Skin of body (tissue), 2 donors: ENCODE measurements around the gene ZNF428. TPM values are rescaled to one million over a fixed set of nuclear protein-coding genes. Genes with fewer than 3 reads are reported as not detected.
A peak's percentile ranks its signal among the peaks of the same experiment; 100 is the strongest.
"Not testable (repeated sequence)": the region's sequence is repeated elsewhere in the genome, so short reads cannot be mapped to it uniquely, and the experiment has no call there.

Experiments
- DNase-seq: peaks from one replicate; lab custom pipeline; 2025; lab: John Stamatoyannopoulos, UW
- total RNA-seq: library from RNA; depleted of rRNA; stranded (reverse); fragments of >200 nt; gene quantifications from one replicate; pipeline ENCODE4 v1.2.3, GENCODE V29; 2014

The ZNF428 gene
- total RNA-seq, 1 donor from 2014 or later, result 28.4 TPM

GRCh38 chr19:43639519-43640423, 20.3 kb upstream of the ZNF428 start, which contains the start of gene CADM4:
TSS of gene CADM4 (minus strand) at chr19:43639850. CDS start at chr19:43639790, 60 bp downstream.
- DNase-seq, result no peak

DNA sequence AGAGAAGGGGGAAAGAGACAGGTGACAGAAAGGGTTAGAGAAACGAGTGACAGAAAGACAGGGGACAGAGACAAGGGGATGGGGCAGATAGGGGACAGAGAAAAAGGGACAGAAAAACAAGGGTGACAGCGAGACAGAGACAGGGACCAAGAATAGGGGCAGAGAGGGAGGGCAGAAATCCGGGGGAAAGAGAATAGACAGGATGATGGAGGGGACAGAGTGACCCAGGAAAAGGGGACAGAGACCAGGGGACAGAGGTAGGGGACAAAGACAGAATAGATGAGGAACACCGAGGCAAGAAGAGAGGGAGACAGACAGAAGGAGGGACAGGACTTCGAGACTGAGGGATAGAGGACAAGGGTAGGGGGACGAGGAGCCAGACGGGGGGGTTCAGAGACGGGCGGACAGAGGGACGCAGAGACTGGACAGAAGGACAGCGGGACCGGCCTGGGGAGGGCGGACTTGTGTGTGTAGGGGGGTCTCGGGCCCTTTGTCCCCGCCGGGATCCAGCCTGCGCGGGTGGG, 19.6 kb upstream of the ZNF428 start:
- no peak for DNase-seq

DNA sequence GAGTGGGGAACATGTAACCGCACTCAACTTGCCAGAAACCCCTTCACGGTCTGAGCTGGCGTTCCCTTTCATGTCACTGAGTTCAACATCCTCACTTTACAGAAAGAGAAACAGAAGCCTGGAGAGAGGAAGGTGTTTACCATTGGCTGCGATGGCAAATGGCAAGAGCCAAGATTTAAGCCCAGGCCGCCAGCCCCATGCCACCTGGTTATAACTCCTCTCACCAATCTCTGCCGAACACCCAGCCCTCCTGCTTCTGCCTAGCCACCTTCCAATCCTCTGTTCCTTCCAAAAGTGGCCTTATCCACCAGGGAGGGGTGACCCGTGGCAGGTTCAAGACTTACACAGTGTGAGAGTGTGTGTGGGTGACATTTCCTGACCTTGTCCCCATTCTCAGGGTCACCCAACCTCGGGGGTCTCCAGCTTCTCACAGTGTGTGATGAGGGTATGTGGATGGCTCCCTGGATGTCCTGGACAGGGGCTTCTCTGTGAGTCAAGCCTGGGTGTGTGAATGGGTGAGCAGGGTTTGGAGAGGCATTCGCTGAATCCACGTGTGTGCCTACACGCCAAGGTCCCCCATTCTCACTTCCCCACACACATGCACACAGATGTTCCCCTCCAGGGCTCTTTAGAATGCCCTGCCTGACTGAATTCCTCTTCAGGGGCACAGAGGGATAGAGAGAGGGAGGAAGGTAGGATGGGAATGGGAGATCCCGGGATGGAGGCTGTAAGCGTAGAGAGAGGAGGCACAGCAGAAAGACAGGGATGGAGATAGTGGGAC, 19.0 kb upstream of the ZNF428 start:
- no peak for DNase-seq

DNA sequence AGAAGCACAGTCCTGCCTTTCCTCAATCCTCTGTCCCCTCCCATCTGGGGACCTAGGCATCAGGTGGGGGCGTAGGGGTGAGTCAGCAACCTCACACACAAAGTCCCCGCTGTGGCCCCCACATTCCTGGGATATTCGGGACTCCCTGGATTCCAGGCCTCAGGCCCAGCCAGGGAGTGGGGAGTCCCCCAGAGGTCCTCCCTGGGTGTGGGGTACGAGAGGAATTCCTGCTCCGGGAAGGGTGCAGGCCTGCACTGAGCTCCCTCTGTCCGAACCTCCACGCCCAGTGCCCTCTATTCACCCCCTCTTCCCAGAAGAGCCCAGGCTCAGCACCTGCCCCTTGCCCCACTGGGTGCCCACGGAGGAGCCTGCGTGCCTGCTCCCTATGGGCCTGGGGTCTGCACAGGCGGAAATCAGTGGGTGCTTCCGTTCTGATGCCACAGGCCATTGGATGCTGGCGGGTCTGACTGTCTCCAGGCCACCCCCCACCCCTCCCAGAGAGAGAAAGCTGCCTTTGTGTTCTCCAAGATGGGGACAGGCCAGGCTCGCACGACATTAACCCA, 16.8 kb upstream of the ZNF428 start:
- no peak for DNase-seq

DNA sequence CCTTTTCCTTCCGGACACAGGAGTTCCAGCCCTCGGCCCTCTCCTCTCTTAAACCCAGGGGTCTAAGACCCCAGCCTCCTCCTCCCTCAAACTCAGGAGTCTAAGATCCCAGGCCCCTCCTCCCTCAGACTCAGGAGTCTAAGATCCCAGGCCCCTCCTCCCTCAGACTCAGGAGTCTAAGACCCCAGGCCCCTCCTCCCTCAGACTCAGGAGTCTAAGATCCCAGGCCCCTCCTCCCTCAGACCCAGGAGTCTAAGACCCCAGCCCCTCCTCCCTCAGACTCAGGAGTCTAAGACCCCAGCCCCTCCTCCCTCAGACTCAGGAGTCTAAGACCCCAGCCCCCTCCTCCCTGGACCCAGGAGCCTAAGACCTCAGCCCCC, 16.1 kb upstream of the ZNF428 start:
- DNase-seq, result not testable (repeated sequence)

DNA sequence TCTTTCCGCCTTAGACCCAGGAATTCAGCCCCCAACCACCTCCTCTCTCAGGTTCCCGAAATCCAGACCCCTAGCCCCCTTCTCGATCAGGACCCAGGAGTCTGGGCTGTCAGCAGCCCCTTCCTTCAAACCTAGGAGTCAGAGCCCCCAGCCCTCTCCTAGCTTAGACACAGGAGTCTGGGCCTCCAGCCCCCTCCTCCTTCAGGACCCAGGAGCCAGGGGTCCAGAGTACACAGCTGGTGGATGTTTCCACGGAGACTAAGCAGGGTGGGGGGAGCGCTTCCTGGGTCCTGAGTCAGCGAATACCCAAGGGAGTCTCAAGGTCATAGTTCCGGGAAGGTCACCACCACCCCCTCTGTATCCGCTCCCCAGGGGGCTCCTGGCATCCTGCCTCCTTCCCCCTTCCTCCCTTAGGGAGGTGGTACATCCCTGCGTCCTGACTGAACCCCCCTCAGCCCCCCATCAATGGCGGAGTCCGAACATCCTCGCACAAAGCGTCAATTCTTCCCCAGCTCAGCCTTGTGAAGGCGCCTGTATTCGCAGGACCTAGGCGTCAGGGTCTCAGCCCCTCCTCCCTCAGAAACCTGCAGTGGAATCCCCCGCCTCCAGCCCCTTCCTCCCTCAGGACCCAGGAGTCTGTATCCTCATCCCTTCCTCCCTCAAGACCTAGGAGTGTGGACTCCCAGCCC, 15.6 kb upstream of the ZNF428 start:
- DNase-seq, result no peak

DNA sequence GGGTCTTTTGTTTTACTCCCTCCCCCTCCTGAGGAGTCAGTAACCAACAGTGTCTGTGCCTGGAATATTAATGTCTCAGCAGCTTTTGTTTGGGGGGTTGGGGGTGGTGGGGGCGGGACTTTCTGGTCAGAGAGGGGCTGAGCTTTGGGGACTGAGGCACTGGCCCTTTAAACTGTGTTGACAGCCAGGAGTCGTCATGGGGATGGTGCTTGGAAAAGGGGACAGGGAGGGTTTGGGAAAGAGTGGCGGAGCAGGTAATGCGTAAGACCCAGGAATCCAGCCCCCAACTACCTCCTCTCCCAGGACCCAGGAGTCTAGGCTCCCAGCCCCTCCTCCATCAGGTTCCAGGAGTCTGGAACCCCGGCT, 15.1 kb upstream of the ZNF428 start:
- DNase-seq, result no peak

DNA sequence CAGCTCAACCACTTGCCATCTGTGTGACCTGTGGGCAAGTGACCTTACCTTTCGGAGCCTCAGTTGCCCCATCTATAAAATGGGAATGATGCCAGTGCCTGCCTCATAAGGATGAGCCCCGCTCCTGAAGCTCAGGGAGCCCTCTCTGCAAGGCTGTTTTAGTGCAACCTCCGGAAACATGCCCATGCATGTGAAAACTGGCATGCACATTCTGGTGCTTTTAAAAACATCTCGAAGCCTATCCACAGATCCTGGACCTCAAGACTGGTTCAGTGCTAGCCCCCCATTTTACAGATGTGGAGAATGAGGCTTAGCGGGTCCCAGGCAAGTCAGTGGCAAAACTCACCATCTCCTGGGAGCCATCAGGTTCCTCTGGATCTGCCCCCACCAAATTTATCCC, 14.6 kb upstream of the ZNF428 start:
- no peak for DNase-seq

GRCh38 chr19:43633520-43633919, 14.1 kb upstream of the ZNF428 start:
- DNase-seq, result no peak

- DNase-seq, result no peak
Measured at GRCh38 chr19:43631491-43631890, 12.1 kb upstream of the ZNF428 start.

DNA sequence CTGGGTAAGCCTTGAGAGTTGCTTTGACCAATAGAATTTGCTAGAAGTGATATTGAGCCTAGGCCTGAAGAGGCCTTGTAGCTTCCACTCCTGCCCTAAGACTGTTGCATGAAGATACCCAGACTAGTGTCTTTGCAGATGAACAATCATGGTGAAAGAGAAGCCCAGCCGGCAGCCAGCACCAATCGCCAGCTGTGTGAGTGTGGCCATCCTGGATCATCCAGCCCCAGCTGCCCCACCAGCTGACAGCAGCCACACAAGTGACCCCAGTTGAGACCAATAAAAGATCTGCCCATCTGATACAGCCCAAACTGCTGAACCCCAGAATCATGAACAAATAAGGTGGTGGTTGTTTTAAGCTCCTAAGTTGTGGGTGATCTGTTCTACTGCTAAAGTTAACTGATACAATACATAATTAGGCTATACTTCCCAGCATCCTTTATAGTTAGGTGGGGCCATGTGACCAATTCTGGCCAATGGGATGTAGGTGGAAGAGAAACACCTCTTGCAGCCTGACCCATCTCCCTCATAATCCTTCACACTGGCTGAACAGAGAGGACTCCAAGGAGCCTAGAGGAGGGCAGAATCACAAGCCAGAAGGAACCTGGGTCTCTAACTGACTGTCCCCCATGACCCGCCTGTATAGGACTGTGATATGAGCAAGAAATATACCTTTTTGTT, 9.4 kb upstream of the ZNF428 start:
- DNase-seq, result no peak

GRCh38 chr19:43626838-43627237, 7.4 kb upstream of the ZNF428 start:
- no peak for DNase-seq

DNA sequence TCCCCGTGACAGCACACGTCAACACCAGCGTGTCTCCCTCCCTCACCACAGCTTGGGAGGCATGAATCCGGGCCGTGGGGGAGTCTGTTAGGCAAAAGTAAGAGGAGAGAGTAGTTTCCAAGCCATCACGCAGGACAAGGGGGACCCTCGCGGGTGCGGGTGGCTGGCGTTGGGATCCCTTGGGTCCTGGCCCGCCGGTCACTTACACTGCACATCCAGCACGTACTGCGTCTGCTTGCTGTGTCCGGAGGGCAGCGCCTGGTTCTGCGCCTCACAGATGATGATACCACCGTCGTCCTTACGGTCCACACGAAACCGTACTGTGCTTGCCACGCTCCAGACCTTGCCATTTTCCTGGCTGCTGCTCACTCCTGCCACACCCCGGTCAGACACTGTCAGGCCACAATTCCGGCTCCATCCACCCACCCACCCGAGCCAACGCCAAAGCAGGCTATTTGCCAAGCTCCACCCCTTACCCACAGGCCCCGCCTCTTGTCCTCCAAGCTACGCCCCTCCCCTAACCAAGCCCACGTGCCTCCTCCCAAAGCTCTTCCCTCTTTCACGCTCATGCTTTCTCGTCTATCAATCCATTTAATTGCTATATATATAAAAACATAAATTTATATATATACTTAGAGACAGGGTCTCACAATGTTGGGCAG, 6.6 kb upstream of the ZNF428 start:
- no peak for DNase-seq

- no peak for DNase-seq
Measured at GRCh38 chr19:43624933-43625332, 5.5 kb upstream of the ZNF428 start.

GRCh38 chr19:43623889-43624670, 4.7 kb upstream of the ZNF428 start:
- DNase-seq, result no peak

DNA sequence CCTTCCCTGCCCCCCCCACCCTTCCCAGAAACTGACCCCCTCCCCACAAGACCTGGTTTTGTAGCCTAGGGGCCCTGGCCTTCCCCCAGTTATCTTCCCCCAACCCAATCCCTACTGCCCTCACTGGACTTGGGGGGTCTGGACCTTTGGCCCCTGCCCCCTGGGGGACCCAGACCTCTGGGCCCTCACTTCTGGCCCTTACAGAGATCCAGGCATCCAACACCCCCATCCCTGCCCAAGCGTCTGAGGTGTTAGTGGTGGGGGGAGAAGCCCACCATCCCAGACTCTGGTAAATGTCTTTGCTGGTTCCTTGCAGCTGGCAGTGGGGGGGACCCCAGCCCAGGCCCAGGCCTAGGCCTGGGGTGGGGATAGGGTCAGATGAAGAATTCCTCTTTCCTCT, 3.5 kb upstream of the ZNF428 start:
- no peak for DNase-seq

DNA sequence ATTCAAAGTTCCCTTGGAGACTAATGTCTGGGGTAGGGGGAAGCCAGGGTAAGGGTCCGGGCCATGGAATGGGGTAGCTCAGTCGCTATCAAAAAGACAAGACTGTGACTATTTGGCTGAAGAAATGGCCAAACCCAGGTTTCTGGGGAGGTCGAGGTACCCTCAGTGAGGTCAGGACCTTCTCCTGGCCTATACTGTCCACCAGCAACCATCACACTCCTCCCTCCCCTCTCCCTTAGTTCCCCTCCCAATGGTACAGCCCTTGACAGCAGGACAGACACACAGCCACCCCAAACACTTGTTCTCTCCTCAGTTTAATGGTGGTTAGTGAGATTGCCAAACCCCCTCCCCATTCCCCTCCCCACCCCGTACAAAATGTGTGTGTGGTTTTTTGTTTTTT, 2.6 kb upstream of the ZNF428 start:
- DNase-seq, result no peak

DNA sequence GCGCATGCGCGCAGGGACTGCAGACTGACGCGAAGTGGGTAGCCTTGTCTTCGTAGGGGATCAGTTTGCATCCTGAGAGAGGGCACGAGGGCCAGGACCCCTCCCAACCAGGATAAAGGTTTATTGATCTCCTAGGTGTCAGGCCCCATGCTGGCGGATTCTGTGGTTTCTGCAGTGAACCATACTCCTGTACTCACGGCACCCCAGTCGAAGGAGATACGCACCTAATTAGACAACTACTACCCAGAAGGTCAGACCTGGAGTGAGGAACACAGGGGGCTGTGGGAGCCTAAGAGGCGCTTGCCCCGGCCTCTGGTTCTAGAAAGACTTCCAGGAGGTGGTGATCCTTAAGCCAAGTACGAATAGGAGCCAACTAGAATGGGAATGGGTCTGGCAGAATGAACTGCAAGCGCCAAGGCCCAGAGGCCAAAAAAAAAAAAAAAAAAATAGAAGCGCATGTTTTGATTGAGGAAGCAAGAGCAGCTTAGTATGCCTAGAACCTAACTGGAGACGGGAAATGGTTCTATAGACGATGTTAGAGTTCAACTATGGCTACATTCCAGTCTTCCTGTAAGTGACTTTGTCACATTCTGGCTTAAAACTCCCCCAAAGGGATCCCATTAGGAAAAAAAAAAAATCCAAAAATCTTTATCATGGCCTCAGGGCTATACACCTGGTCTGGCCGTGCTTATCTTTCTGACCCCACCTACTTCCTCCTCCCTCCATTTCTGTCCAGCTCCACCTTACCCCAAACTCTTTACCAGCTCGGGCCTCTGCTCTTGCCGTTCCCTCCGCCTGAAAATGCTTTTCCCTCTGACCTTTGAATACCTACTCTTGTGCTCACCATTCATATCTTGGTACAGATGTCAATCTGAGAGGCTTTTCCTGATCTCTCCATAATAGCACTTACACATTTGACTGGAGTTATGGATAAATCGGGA, 902 bp upstream of the ZNF428 start:
- no peak for DNase-seq

DNA sequence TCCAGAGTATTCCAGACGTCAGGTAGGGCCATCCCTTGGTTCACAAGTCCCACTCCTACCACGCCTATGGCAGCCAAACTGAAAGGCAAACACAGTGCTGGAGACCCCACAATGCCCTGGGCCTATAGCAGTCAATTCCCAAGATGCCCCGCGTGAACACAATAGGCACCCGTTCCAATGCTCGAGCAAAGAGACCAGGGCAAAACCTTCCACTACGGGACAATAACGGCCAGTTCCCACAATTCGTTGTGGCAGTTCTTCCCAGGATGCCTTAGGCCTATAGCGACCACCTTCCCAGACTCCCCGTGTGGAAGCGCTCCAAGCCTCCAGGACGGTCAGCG, 538 bp downstream of the ZNF428 start:
- DNase-seq, result peak; percentile 72
